DND-41 (cell line): ENCODE data around the gene NRBP1.

Experiments used
- ATAC-seq: fragments of 200-7000 bp; cut with Tn5 transposase; 3 replicates; pipeline ENCODE4 v1.9.1; 2021; ENCODE audit warnings: low read depth; ENCODE audit not compliant: insufficient read depth
- DNase-seq: peaks from one replicate; pipeline ENCODE4 v3.0.0-alpha.2; 2020
- H2AFZ ChIP-seq: 2 replicates; pipeline ENCODE4 v1.6.0; 2012; ENCODE audit warnings: low read depth, low read length
- H3K27ac ChIP-seq: 2 replicates; pipeline ENCODE4 v1.5.1; 2012; ENCODE audit warnings: low read length, inconsistent platforms
- H3K27me3 ChIP-seq: fragments of 200-600 bp; sonication (generic); 2 replicates; pipeline ENCODE4 v1.6.0; 2012; ENCODE audit warnings: low read length, mild to moderate bottlenecking, inconsistent platforms; ENCODE audit not compliant: insufficient read depth, poor library complexity
- H3K36me3 ChIP-seq: 2 replicates; pipeline ENCODE4 v1.5.1; 2012; ENCODE audit warnings: low read length, inconsistent platforms; ENCODE audit not compliant: insufficient read depth
- H3K4me1 ChIP-seq: 2 replicates; pipeline ENCODE4 v1.5.1; 2012; ENCODE audit warnings: mild to moderate bottlenecking, low read length; ENCODE audit not compliant: insufficient read depth
- H3K4me2 ChIP-seq: 2 replicates; pipeline ENCODE4 v1.6.0; 2012; ENCODE audit warnings: mild to moderate bottlenecking, moderate library complexity, low read length, inconsistent platforms; ENCODE audit not compliant: insufficient read depth
- H3K4me3 ChIP-seq, 2 experiments: fragments of 200-600 bp in 1 of 2; shearing (Covaris generic) in 1 of 2; 2 replicates each; pipeline ENCODE4 v1.5.1; 2012 to 2016; ENCODE audit warnings: inconsistent platforms in 2 of 2, low read length in 2 of 2, mild to moderate bottlenecking in 2 of 2, low read depth in 1 of 2, moderate library complexity in 1 of 2
- H3K79me2 ChIP-seq: 2 replicates; pipeline ENCODE4 v1.6.0; 2012; ENCODE audit warnings: low read length, inconsistent platforms; ENCODE audit not compliant: insufficient read depth
- H3K9ac ChIP-seq: 2 replicates; pipeline ENCODE4 v1.6.0; 2012; ENCODE audit warnings: low read depth, mild to moderate bottlenecking, inconsistent platforms, low read length, moderate library complexity
- H3K9me3 ChIP-seq: 2 replicates; pipeline ENCODE4 v1.5.1; 2012; ENCODE audit warnings: low read length, moderate library complexity, mild to moderate bottlenecking, inconsistent platforms; ENCODE audit not compliant: insufficient read depth, severe bottlenecking
- H4K20me1 ChIP-seq: 2 replicates; pipeline ENCODE4 v1.6.0; 2012; ENCODE audit warnings: low read length; ENCODE audit not compliant: insufficient read depth
- EZH2 ChIP-seq: IDR thresholded peaks from 3 replicates; pipeline ENCODE4 v1.6.1; 2012; ENCODE audit warnings: borderline replicate concordance, low read depth, mild to moderate bottlenecking, moderate library complexity, low read length, inconsistent platforms; ENCODE audit not compliant: severe bottlenecking
- TF ChIP-seq, protein P1 (sequence below): IDR thresholded peaks from 2 replicates; pipeline ENCODE4 v1.5.1; 2012; ENCODE audit warnings: borderline replicate concordance, low read length, moderate library complexity, mild to moderate bottlenecking; ENCODE audit not compliant: poor library complexity, severe bottlenecking; ENCODE audit errors: extremely low read depth

NRBP1 gene

DNA sequence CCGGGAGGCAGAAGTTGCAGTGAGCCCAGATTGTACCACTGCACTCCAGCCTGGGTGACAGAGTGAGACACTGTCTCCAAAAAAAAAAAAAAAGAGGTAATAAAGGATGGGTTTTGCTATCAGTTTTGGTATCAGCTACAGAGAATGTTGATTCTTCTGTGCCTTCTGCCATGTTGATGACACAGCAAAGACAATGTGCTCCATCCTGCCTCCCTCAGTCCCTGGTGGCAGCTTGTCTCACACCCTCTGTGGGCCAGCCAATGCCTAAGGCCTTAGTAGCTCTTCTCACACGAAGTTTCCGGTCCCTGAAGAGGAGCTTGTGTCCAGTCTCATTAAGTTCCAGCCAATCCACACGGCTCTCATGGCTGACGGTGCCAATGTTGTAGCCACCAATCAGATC, 43.5 kb downstream of the NRBP1 start:
- Histone ChIP-seq H3K27me3 (peaks cover 4% of the 10 kb centered on the region), H3K4me2 (no peak overlapping the region), H3K36me3 (no peaks in the 10 kb centered on the region), H3K79me2 (no peaks in the 10 kb centered on the region), H3K4me3 (no peak overlapping the region), H3K27ac (no peak overlapping the region), H3K9ac (no peak overlapping the region), H3K4me1 (no peaks in the 10 kb centered on the region), H4K20me1 (no peaks in the 10 kb centered on the region), H2AFZ (no peak overlapping the region), H3K9me3 (no peaks in the 10 kb centered on the region)
- DNase-seq (no peak), ATAC-seq (no peak)
- no peak for TF ChIP-seq EZH2
- TF ChIP-seq, protein P1, sequence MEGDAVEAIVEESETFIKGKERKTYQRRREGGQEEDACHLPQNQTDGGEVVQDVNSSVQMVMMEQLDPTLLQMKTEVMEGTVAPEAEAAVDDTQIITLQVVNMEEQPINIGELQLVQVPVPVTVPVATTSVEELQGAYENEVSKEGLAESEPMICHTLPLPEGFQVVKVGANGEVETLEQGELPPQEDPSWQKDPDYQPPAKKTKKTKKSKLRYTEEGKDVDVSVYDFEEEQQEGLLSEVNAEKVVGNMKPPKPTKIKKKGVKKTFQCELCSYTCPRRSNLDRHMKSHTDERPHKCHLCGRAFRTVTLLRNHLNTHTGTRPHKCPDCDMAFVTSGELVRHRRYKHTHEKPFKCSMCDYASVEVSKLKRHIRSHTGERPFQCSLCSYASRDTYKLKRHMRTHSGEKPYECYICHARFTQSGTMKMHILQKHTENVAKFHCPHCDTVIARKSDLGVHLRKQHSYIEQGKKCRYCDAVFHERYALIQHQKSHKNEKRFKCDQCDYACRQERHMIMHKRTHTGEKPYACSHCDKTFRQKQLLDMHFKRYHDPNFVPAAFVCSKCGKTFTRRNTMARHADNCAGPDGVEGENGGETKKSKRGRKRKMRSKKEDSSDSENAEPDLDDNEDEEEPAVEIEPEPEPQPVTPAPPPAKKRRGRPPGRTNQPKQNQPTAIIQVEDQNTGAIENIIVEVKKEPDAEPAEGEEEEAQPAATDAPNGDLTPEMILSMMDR, result no peak

DNA sequence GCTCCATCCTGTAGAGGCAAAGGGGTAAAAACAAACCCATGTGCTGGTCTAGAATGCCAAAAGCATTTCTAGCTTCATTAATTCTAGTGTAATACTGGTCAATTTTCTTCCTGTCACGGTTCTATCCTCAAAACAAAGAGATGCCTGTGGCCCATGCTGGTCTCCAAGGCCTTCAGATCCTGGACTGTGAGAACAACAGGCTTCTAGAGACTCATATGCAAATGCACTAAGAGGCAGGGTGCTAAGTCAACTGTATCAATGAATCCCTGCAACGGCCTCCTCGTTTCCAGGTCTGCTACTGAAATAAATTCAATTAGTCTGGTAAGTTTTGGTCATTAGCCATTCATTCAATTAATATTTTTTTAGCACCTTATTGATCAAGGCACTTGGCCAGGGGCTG, 57.1 kb downstream of the NRBP1 start:
- no peak for ATAC-seq

DNA sequence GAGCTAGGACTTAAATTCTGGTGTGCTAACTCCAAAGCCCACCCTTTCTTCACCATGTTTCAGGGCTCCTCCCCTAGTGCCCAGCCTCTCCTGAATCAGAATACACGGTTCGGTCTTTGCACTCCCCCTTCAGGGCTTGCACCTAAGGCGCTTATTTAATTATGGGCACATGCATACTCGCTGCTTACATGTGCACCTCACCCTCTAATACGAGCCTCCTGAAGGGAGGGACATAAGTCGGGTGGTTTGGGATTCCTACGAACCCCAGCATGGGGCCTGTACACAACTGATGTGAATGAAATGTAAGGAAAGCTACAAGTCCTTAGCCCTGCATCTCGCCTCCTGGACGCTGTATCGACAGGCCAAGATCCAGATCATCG, 60.7 kb downstream of the NRBP1 start:
- H3K27ac ChIP-seq, result no peak overlapping the region

More for the DNA sequence above, 57.1 kb downstream of the NRBP1 start:
- DNase-seq, result no peak
- Histone ChIP-seq H3K9me3 (no peaks in the 10 kb centered on the region), H3K79me2 (no peaks in the 10 kb centered on the region), H4K20me1 (no peaks in the 10 kb centered on the region), H3K4me3 (no peak overlapping the region), H3K27ac (no peak overlapping the region), H3K9ac (no peak overlapping the region), H3K4me2 (no peak overlapping the region), H2AFZ (no peak overlapping the region), H3K4me1 (no peaks in the 10 kb centered on the region), H3K27me3 (peaks cover 6% of the 10 kb centered on the region), H3K36me3 (no peaks in the 10 kb centered on the region)
- TF ChIP-seq, protein P1, result no peak
- no peak for TF ChIP-seq EZH2

More for the DNA sequence above, 60.7 kb downstream of the NRBP1 start:
- no peak overlapping the region for H3K9ac ChIP-seq
- ATAC-seq, result no peak
- H3K9me3 ChIP-seq, result no peaks in the 10 kb centered on the region
- no peak overlapping the region for H3K4me2 ChIP-seq
- H3K79me2 ChIP-seq, result no peaks in the 10 kb centered on the region
- H3K4me3 ChIP-seq, result no peak overlapping the region
- no peak for TF ChIP-seq EZH2
- TF ChIP-seq, protein P1, result no peak
- H3K36me3 ChIP-seq, result no peaks in the 10 kb centered on the region
- no peak overlapping the region for H2AFZ ChIP-seq
- no peaks in the 10 kb centered on the region for H3K4me1 ChIP-seq
- no peak for DNase-seq
- no peaks in the 10 kb centered on the region for H4K20me1 ChIP-seq
- H3K27me3 ChIP-seq, result peaks cover 6% of the 10 kb centered on the region
